GM12878 (cell line): Measurements from ENCODE around the gene AP1S3. TPM values are rescaled to one million over a fixed set of nuclear protein-coding genes. Genes with fewer than 3 reads are reported as not detected.

Experiments
- ATAC-seq: fragments of 200-7000 bp; cut with Tn5 transposase; 3 replicates; pipeline ENCODE4 v1.9.1; 2020; ENCODE audit warnings: mild to moderate bottlenecking, moderate library complexity
- BruUV-seq: library from RNA; stranded (reverse); fragments of 400-500 nt; replicated peaks from 2 replicates; lab custom pipeline; 2021; lab: Mats Ljungman, UMichigan
- CTCF ChIA-PET: fragments of 300-600 bp; sonication (Branson Sonifier 250); formaldehyde crosslinking; extraction: SDS; loops from one replicate; lab custom pipeline; 2021; ENCODE audit warnings: inconsistent platforms; lab: Yijun Ruan, JAX
- POLR2A ChIA-PET: fragments of 350-600 bp; formaldehyde crosslinking; extraction: SDS; loops from one replicate; lab custom pipeline; 2021; ENCODE audit warnings: inconsistent platforms; lab: Charles Lee
- RAD21 ChIA-PET: fragments of 300-600 bp; sonication (Branson Sonifier 250); formaldehyde crosslinking; loops from one replicate; lab custom pipeline; 2023; ENCODE audit warnings: antibody characterized with exemption; ENCODE audit not compliant: unreplicated experiment; lab: Charles Lee
- SMC1A ChIA-PET: fragments of 300-600 bp; sonication (Branson Sonifier 250); formaldehyde crosslinking; loops from one replicate; lab custom pipeline; 2023; ENCODE audit not compliant: unreplicated experiment, uncharacterized antibody; lab: Charles Lee
- DNase-seq: peaks from one replicate; pipeline ENCODE4 v3.0.0-alpha.2; 2011; ENCODE audit warnings: low read depth, low spot score
- FAIRE-seq: peaks from 3 replicates; lab custom pipeline; 2011; peaks lifted over from hg19 to GRCh38; lab: Jason Lieb, UNC
- H2AFZ ChIP-seq: 2 replicates; pipeline ENCODE4 v1.6.0; 2011; ENCODE audit warnings: low read depth, low read length, control low read depth; ENCODE audit not compliant: control insufficient read depth
- H3K27ac ChIP-seq: 2 replicates; pipeline ENCODE4 v1.5.1; 2011; ENCODE audit warnings: control low read depth; ENCODE audit not compliant: control insufficient read depth, insufficient read depth
- H3K27me3 ChIP-seq, 2 experiments: replicated peaks in 1 of 2; 2 replicates each; pipeline versions ENCODE4 v1.6.0 to v1.6.1; 2011; ENCODE audit warnings: low read length in 1 of 2; ENCODE audit not compliant: control insufficient read depth in 2 of 2, insufficient read depth in 2 of 2
- H3K36me3 ChIP-seq, 2 experiments: 2 replicates each; pipeline ENCODE4 v1.5.1; 2011; ENCODE audit warnings: low read length in 1 of 2; ENCODE audit not compliant: control insufficient read depth in 2 of 2, insufficient read depth in 2 of 2
- H3K4me1 ChIP-seq: 2 replicates; pipeline ENCODE4 v1.6.1; 2011; ENCODE audit warnings: mild to moderate bottlenecking, low read length, moderate library complexity, mixed read lengths; ENCODE audit not compliant: control insufficient read depth, insufficient read depth
- H3K4me2 ChIP-seq: 2 replicates; pipeline ENCODE4 v1.6.0; 2011; ENCODE audit warnings: control low read depth; ENCODE audit not compliant: control insufficient read depth, insufficient read depth
- H3K4me3 ChIP-seq: fragments of 200-600 bp; sonication (generic); 2 replicates; pipeline ENCODE4 v1.5.1; 2016
- H3K79me2 ChIP-seq: 2 replicates; pipeline ENCODE4 v1.6.0; 2011; ENCODE audit warnings: low read length; ENCODE audit not compliant: control insufficient read depth, insufficient read depth
- H3K9ac ChIP-seq: 2 replicates; pipeline ENCODE4 v1.8.0; 2011; ENCODE audit warnings: low read length, control low read depth, mixed read lengths; ENCODE audit not compliant: control insufficient read depth, insufficient read depth
- H3K9me3 ChIP-seq: replicated peaks from 3 replicates; pipeline ENCODE4 v1.5.1; 2011; ENCODE audit warnings: mild to moderate bottlenecking, low read length; ENCODE audit not compliant: control insufficient read depth, insufficient read depth
- H4K20me1 ChIP-seq: 2 replicates; pipeline ENCODE4 v1.6.0; 2011; ENCODE audit not compliant: control insufficient read depth, insufficient read depth
- ATF7 ChIP-seq: fragments of 450-650 bp; IDR thresholded peaks from 2 replicates; pipeline ENCODE4 v1.6.1; 2016; ENCODE audit warnings: low read depth, mild to moderate bottlenecking
- BCL3 ChIP-seq: IDR thresholded peaks from 2 replicates; pipeline ENCODE4 v1.6.1; 2011; ENCODE audit warnings: borderline replicate concordance, low read depth, mild to moderate bottlenecking, moderate library complexity, low read length; ENCODE audit not compliant: insufficient read depth, poor library complexity, severe bottlenecking
- MEF2A ChIP-seq: IDR thresholded peaks from 2 replicates; pipeline ENCODE4 v1.6.1; 2011; ENCODE audit warnings: low read depth, mild to moderate bottlenecking, low read length, moderate library complexity; ENCODE audit not compliant: insufficient read depth
- MEF2B ChIP-seq: fragments of 450-650 bp; IDR thresholded peaks from 2 replicates; pipeline ENCODE4 v1.6.1; 2018; ENCODE audit warnings: mild to moderate bottlenecking, moderate library complexity; ENCODE audit not compliant: partially characterized antibody, poor library complexity, severe bottlenecking
- RELB ChIP-seq: fragments of 450-650 bp; IDR thresholded peaks from 2 replicates; pipeline ENCODE4 v1.6.1; 2017; ENCODE audit warnings: low read depth, mild to moderate bottlenecking, moderate library complexity
- SIX5 ChIP-seq: IDR thresholded peaks from 2 replicates; pipeline ENCODE4 v1.6.1; 2011; ENCODE audit warnings: mild to moderate bottlenecking, low read depth, low read length, moderate library complexity; ENCODE audit not compliant: severe bottlenecking
- YBX1 ChIP-seq: fragments of 450-650 bp; IDR thresholded peaks from 2 replicates; pipeline ENCODE4 v1.6.1; 2016; ENCODE audit warnings: antibody characterized with exemption
- WGBS: methylation state at CpG from one replicate; pipeline ENCODE4 v1.1.6; 2016; ENCODE audit warnings: low lambda C conversion rate; ENCODE audit not compliant: insufficient replicate concordance, insufficient coverage; ENCODE audit errors: missing lambda C conversion rate; 5-methylcytosine and 5-hydroxymethylcytosine counted together
- in situ Hi-C: fragments of 300-500 bp; cut with MboI; formaldehyde crosslinking; loops from 9 replicates; pipeline ENCODE4 v1.14.3; 2018; ENCODE audit warnings: mixed read lengths
- intact Hi-C: fragments of 100-400 bp; cut with micrococcal nuclease; formaldehyde crosslinking; loops from one replicate; pipeline ENCODE4 v1.14.2; 2022; ENCODE audit not compliant: unreplicated experiment
- polyA plus RNA-seq, 11 experiments: library from polyadenylated mRNA; depleted of rRNA in 4 of 11; unstranded in 6 of 11; stranded (reverse) in 5 of 11; fragments of >200 nt; fragmentation: Nextera tagmentation in 4 of 11; fragmentation: Illumina TruSeq in 1 of 11; extraction: Ambion mirVana in 4 of 11; extraction: Trizol in 1 of 11; gene quantifications; 1 replicate in 1 of 11; 2 replicates in 10 of 11; pipeline versions ENCODE4 v1.2.1 to v1.2.3, GENCODE V29; 2011 to 2016; ENCODE audit warnings: inconsistent platforms in 2 of 11, missing spikeins in 2 of 11, low read depth in 1 of 11
- total RNA-seq, 4 experiments: library from RNA; depleted of rRNA in 3 of 4; stranded (reverse); fragments of >200 nt in 3 of 4; fragmentation: Illumina TruSeq in 1 of 4; extraction: Trizol in 1 of 4; gene quantifications; 2 replicates each; pipeline versions ENCODE4 v1.2.1 to v1.2.3, GENCODE V29; 2013 to 2021
- TF ChIP-seq, protein P1 (sequence below): IDR thresholded peaks from 2 replicates; pipeline ENCODE4 v1.6.1; 2012; ENCODE audit warnings: low read depth, low read length, improper control_type of control experiment
- TF ChIP-seq, protein P2 (sequence below): IDR thresholded peaks from 2 replicates; pipeline ENCODE4 v1.6.1; 2012; ENCODE audit warnings: mild to moderate bottlenecking, low read depth, low read length
- TF ChIP-seq, protein P3 (sequence below): fragments of 450-650 bp; IDR thresholded peaks from 2 replicates; pipeline ENCODE4 v1.6.1; 2017; ENCODE audit warnings: mild to moderate bottlenecking, low read depth, inconsistent platforms; ENCODE audit not compliant: poor library complexity, severe bottlenecking

The AP1S3 gene
- total and polyA plus RNA-seq, 10 of the 15 experiments (the other 5 are each of a cell fraction or from before 2014, with no cell fraction given): 2.6 to 14.3 (median 9.2) TPM

- TF ChIP-seq, protein P1, sequence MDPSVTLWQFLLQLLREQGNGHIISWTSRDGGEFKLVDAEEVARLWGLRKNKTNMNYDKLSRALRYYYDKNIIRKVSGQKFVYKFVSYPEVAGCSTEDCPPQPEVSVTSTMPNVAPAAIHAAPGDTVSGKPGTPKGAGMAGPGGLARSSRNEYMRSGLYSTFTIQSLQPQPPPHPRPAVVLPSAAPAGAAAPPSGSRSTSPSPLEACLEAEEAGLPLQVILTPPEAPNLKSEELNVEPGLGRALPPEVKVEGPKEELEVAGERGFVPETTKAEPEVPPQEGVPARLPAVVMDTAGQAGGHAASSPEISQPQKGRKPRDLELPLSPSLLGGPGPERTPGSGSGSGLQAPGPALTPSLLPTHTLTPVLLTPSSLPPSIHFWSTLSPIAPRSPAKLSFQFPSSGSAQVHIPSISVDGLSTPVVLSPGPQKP: no peak
- no peak for TF ChIP-seq MEF2B
- no peak for TF ChIP-seq SIX5
- no peak for TF ChIP-seq RELB
- TF ChIP-seq YBX1: no peak
- TF ChIP-seq ATF7: no peak
Observed at GRCh38 chr2:223751012-223751411, 86.4 kb downstream of the AP1S3 start (continued).

GRCh38 chr2:223747392-223748042 is 89.9 kb downstream of the AP1S3 start:
- no peaks in the 10 kb centered on the region for H4K20me1 ChIP-seq
- no peaks in the 10 kb centered on the region for H3K36me3 ChIP-seq
- DNase-seq: no peak
- no peak overlapping the region for H3K4me3 ChIP-seq
- H3K27me3 ChIP-seq: no peaks in the 10 kb centered on the region
- no peak overlapping the region for H3K27ac ChIP-seq
- intact Hi-C loops: no loop called here
- ChIA-PET RAD21 (no interaction called here), SMC1A (no interaction called here), CTCF (interaction anchor here (0.6 kb wide), 1 partner anchor 873 kb away, joined by 3 read pairs; no protein-coding TSS in a partner anchor), POLR2A (no interaction called here)
- FAIRE-seq: no peak
- no peak for ATAC-seq
- WGBS: 50% methylated on average over 2 of the region's 2 CpGs
- H3K4me1 ChIP-seq: no peaks in the 10 kb centered on the region
- no peaks in the 10 kb centered on the region for H3K79me2 ChIP-seq
- no peaks in the 10 kb centered on the region for H3K9me3 ChIP-seq
- no peak overlapping the region for H3K9ac ChIP-seq
- H2AFZ ChIP-seq: no peak overlapping the region
- in situ Hi-C loops: no loop called here
- no peak overlapping the region for H3K4me2 ChIP-seq
- BruUV-seq: no TSS peak
- TF ChIP-seq, protein P2, sequence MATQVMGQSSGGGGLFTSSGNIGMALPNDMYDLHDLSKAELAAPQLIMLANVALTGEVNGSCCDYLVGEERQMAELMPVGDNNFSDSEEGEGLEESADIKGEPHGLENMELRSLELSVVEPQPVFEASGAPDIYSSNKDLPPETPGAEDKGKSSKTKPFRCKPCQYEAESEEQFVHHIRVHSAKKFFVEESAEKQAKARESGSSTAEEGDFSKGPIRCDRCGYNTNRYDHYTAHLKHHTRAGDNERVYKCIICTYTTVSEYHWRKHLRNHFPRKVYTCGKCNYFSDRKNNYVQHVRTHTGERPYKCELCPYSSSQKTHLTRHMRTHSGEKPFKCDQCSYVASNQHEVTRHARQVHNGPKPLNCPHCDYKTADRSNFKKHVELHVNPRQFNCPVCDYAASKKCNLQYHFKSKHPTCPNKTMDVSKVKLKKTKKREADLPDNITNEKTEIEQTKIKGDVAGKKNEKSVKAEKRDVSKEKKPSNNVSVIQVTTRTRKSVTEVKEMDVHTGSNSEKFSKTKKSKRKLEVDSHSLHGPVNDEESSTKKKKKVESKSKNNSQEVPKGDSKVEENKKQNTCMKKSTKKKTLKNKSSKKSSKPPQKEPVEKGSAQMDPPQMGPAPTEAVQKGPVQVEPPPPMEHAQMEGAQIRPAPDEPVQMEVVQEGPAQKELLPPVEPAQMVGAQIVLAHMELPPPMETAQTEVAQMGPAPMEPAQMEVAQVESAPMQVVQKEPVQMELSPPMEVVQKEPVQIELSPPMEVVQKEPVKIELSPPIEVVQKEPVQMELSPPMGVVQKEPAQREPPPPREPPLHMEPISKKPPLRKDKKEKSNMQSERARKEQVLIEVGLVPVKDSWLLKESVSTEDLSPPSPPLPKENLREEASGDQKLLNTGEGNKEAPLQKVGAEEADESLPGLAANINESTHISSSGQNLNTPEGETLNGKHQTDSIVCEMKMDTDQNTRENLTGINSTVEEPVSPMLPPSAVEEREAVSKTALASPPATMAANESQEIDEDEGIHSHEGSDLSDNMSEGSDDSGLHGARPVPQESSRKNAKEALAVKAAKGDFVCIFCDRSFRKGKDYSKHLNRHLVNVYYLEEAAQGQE: no peak
- TF ChIP-seq BCL3 (no peak), MEF2A (no peak)
- TF ChIP-seq, protein P3, sequence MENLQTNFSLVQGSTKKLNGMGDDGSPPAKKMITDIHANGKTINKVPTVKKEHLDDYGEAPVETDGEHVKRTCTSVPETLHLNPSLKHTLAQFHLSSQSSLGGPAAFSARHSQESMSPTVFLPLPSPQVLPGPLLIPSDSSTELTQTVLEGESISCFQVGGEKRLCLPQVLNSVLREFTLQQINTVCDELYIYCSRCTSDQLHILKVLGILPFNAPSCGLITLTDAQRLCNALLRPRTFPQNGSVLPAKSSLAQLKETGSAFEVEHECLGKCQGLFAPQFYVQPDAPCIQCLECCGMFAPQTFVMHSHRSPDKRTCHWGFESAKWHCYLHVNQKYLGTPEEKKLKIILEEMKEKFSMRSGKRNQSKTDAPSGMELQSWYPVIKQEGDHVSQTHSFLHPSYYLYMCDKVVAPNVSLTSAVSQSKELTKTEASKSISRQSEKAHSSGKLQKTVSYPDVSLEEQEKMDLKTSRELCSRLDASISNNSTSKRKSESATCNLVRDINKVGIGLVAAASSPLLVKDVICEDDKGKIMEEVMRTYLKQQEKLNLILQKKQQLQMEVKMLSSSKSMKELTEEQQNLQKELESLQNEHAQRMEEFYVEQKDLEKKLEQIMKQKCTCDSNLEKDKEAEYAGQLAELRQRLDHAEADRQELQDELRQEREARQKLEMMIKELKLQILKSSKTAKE: no peak
